CD8-positive, alpha-beta memory T cell (primary cell): ENCODE measurements around the gene C12orf57. TPM values are rescaled to one million over a fixed set of nuclear protein-coding genes. Genes with fewer than 3 reads are reported as not detected.

Source experiments
- polyA plus RNA-seq: library from polyadenylated mRNA; unstranded; fragments of 300-500 nt; fragmentation: Illumina TruSeq; gene quantifications from one replicate; pipeline ENCODE4 v1.2.3, GENCODE V29; 2021
- total RNA-seq, 2 experiments: library from RNA; stranded (reverse); gene quantifications; one replicate each; pipeline ENCODE4 v1.2.3, GENCODE V29; 2021

Gene C12orf57
- total and polyA plus RNA-seq, 3 experiments from 2014 or later: 259 to 304 (median 297) TPM

Other genes starting within 250 kb of the C12orf57 start
- gene PIANP, start 243.2 kb upstream of the C12orf57 start, total RNA-seq: under 1 TPM; 0.49 to 0.79 TPM
- 0.77 TPM for gene PIANP, start 243.2 kb upstream of the C12orf57 start, polyA plus RNA-seq
- 10 to 100 TPM; 48.8 to 49.7 TPM for gene COPS7A, start 220.0 kb upstream of the C12orf57 start, total RNA-seq
- 46.2 TPM for gene COPS7A, start 220.0 kb upstream of the C12orf57 start, polyA plus RNA-seq
- 100 to 1,000 TPM; 141 to 146 TPM for gene MLF2, start 190.9 kb upstream of the C12orf57 start, total RNA-seq
- gene MLF2, start 190.9 kb upstream of the C12orf57 start, polyA plus RNA-seq: 141 TPM
- gene PTMS, start 177.7 kb upstream of the C12orf57 start, total RNA-seq: 10 to 100 TPM; 75.3 to 87.2 TPM
- 10.9 TPM for gene PTMS, start 177.7 kb upstream of the C12orf57 start, polyA plus RNA-seq
- gene LAG3, start 171.5 kb upstream of the C12orf57 start, total RNA-seq: 100 to 1,000 TPM; 236 to 245 TPM
- 37.3 TPM for gene LAG3, start 171.5 kb upstream of the C12orf57 start, polyA plus RNA-seq
- 1 to 10 TPM; 1.2 to 1.8 TPM for gene CD4, start 154.5 kb upstream of the C12orf57 start, total RNA-seq
- 0.30 TPM for gene CD4, start 154.5 kb upstream of the C12orf57 start, polyA plus RNA-seq
- under 1 TPM in 1 of 2 experiments, not detected in 1; 0.11 TPM for gene GPR162, start 122.2 kb upstream of the C12orf57 start, total RNA-seq
- gene GPR162, start 122.2 kb upstream of the C12orf57 start, polyA plus RNA-seq: not detected
- gene P3H3, start 115.6 kb upstream of the C12orf57 start, total RNA-seq: 1 to 10 TPM; 2.4 to 2.5 TPM
- 2.9 TPM for gene P3H3, start 115.6 kb upstream of the C12orf57 start, polyA plus RNA-seq
- gene GNB3, start 103.1 kb upstream of the C12orf57 start, total RNA-seq: under 1 TPM; 0.48 to 0.78 TPM
- not detected for gene GNB3, start 103.1 kb upstream of the C12orf57 start, polyA plus RNA-seq
- 10 to 100 TPM; 35.9 to 37.6 TPM for gene CDCA3, start 92.7 kb upstream of the C12orf57 start, total RNA-seq
- 0.68 TPM for gene CDCA3, start 92.7 kb upstream of the C12orf57 start, polyA plus RNA-seq
- gene USP5, start 91.9 kb upstream of the C12orf57 start, total RNA-seq: 100 to 1,000 TPM; 154 TPM
- 49.7 TPM for gene USP5, start 91.9 kb upstream of the C12orf57 start, polyA plus RNA-seq
- 1,000 to 10,000 TPM; 1,331 to 1,374 TPM for gene TPI1, start 76.5 kb upstream of the C12orf57 start, total RNA-seq
- gene TPI1, start 76.5 kb upstream of the C12orf57 start, polyA plus RNA-seq: 613 TPM
- 1 to 10 TPM; 7.7 to 8.1 TPM for gene SPSB2, start 70.7 kb upstream of the C12orf57 start, total RNA-seq
- 11.4 TPM for gene SPSB2, start 70.7 kb upstream of the C12orf57 start, polyA plus RNA-seq
- 1 to 10 TPM; 4.9 to 5.0 TPM for gene LRRC23, start 39.2 kb upstream of the C12orf57 start, total RNA-seq
- gene LRRC23, start 39.2 kb upstream of the C12orf57 start, polyA plus RNA-seq: 5.0 TPM
- gene ENO2, start 29.4 kb upstream of the C12orf57 start, total RNA-seq: 100 to 1,000 TPM; 125 to 131 TPM
- 36.4 TPM for gene ENO2, start 29.4 kb upstream of the C12orf57 start, polyA plus RNA-seq
- 10 to 100 TPM; 54.8 to 60.4 TPM for gene ATN1, start 16.1 kb upstream of the C12orf57 start, total RNA-seq
- gene ATN1, start 16.1 kb upstream of the C12orf57 start, polyA plus RNA-seq: 0.62 TPM
- gene RNU7-1, start 206 bp upstream of the C12orf57 start, total RNA-seq: not detected
- gene RNU7-1, start 206 bp upstream of the C12orf57 start, polyA plus RNA-seq: not detected
- gene PTPN6, start 7.3 kb downstream of the C12orf57 start, total RNA-seq: 100 to 1,000 TPM; 456 to 460 TPM
- gene PTPN6, start 7.3 kb downstream of the C12orf57 start, polyA plus RNA-seq: 379 TPM
- gene PHB2, start 26.6 kb downstream of the C12orf57 start, total RNA-seq: 100 to 1,000 TPM; 499 to 503 TPM
- gene PHB2, start 26.6 kb downstream of the C12orf57 start, polyA plus RNA-seq: 116 TPM
- 100 to 1,000 TPM; 158 to 161 TPM for gene EMG1, start 26.9 kb downstream of the C12orf57 start, total RNA-seq
- 64.4 TPM for gene EMG1, start 26.9 kb downstream of the C12orf57 start, polyA plus RNA-seq
- gene LPCAT3, start 74.5 kb downstream of the C12orf57 start, total RNA-seq: 10 to 100 TPM; 20.4 to 22.1 TPM
- gene LPCAT3, start 74.5 kb downstream of the C12orf57 start, polyA plus RNA-seq: 25.5 TPM
- under 1 TPM; 0.64 to 0.83 TPM for gene C1S, start 116.7 kb downstream of the C12orf57 start, total RNA-seq
- not detected for gene C1S, start 116.7 kb downstream of the C12orf57 start, polyA plus RNA-seq
- gene C1R, start 148.4 kb downstream of the C12orf57 start, total RNA-seq: 1 to 10 TPM; 1.2 to 1.7 TPM
- gene C1R, start 148.4 kb downstream of the C12orf57 start, polyA plus RNA-seq: 1.9 TPM
- 10 to 100 TPM; 12.7 to 14.2 TPM for gene C1RL, start 165.2 kb downstream of the C12orf57 start, total RNA-seq
- 7.2 TPM for gene C1RL, start 165.2 kb downstream of the C12orf57 start, polyA plus RNA-seq
- under 1 TPM in 1 of 2 experiments, not detected in 1; 0.31 TPM for gene RBP5, start 184.9 kb downstream of the C12orf57 start, total RNA-seq
- not detected for gene RBP5, start 184.9 kb downstream of the C12orf57 start, polyA plus RNA-seq
- 10 to 100 TPM; 16.5 to 17.7 TPM for gene CLSTN3, start 186.3 kb downstream of the C12orf57 start, total RNA-seq
- 7.7 TPM for gene CLSTN3, start 186.3 kb downstream of the C12orf57 start, polyA plus RNA-seq
- gene PEX5, start 245.7 kb downstream of the C12orf57 start, total RNA-seq: 10 to 100 TPM; 30.7 to 31.3 TPM
- gene PEX5, start 245.7 kb downstream of the C12orf57 start, polyA plus RNA-seq: 17.4 TPM